ENCODE data around the gene MEIS2.

DNA sequence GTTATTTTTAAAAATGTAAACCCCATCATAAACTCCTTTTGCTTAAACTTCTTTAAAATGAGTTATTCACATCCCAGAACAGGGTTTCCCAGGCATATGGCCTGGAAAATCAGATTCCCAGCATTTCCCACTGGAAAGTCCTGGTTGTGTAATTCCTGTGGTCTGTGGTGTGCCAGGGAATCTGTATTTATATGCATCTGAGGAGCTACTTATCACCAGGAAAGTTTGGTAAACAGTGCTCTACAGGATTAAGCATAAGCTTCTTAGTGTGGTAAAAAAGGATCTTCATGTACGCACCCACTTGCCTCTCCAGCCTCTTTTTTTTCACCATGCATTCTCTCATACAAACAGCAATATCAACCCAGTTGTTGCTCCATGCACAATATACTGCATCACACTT is 28.2 kb downstream of the MEIS2 start:
- TF ChIP-seq ZNF549 (tag by site-specific recombination; IDR thresholded peaks at IDR 0.05) = no peak
- no peak for TF ChIP-seq REST (tag by site-specific recombination; IDR thresholded peaks at IDR 0.05)
- TF ChIP-seq ZNF221 (tag by site-specific recombination; IDR thresholded peaks at IDR 0.05; ENCODE audit: borderline replicate concordance) = no peak
- TF ChIP-seq ZNF530 (tag by site-specific recombination; IDR thresholded peaks at IDR 0.05; ENCODE audit: low read depth) = no peak
- TF ChIP-seq, protein P1, sequence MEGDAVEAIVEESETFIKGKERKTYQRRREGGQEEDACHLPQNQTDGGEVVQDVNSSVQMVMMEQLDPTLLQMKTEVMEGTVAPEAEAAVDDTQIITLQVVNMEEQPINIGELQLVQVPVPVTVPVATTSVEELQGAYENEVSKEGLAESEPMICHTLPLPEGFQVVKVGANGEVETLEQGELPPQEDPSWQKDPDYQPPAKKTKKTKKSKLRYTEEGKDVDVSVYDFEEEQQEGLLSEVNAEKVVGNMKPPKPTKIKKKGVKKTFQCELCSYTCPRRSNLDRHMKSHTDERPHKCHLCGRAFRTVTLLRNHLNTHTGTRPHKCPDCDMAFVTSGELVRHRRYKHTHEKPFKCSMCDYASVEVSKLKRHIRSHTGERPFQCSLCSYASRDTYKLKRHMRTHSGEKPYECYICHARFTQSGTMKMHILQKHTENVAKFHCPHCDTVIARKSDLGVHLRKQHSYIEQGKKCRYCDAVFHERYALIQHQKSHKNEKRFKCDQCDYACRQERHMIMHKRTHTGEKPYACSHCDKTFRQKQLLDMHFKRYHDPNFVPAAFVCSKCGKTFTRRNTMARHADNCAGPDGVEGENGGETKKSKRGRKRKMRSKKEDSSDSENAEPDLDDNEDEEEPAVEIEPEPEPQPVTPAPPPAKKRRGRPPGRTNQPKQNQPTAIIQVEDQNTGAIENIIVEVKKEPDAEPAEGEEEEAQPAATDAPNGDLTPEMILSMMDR (tag by site-specific recombination; IDR thresholded peaks at IDR 0.05) = no peak
- TF ChIP-seq ZNF658 (tag by site-specific recombination; IDR thresholded peaks at IDR 0.05) = no peak
- TF ChIP-seq YY1 (tag by site-specific recombination; IDR thresholded peaks at IDR 0.05) = no peak
- TF ChIP-seq, protein P2, sequence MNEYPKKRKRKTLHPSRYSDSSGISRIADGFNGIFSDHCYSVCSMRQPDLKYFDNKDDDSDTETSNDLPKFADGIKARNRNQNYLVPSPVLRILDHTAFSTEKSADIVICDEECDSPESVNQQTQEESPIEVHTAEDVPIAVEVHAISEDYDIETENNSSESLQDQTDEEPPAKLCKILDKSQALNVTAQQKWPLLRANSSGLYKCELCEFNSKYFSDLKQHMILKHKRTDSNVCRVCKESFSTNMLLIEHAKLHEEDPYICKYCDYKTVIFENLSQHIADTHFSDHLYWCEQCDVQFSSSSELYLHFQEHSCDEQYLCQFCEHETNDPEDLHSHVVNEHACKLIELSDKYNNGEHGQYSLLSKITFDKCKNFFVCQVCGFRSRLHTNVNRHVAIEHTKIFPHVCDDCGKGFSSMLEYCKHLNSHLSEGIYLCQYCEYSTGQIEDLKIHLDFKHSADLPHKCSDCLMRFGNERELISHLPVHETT (tag by site-specific recombination; IDR thresholded peaks at IDR 0.05) = no peak
- no peak for TF ChIP-seq ZNF174 (tag by site-specific recombination; IDR thresholded peaks at IDR 0.05)

Data from HEK293 (cell line).